Stimulated activated CD4-positive, alpha-beta T cell treated with anti-CD3 and anti-CD28 coated beads, TNF-alpha, amount 100 ng/mL, for 1 hour (primary cell): Measurements from ENCODE around the gene TRAPPC3L.

Experiments used
- DNase-seq, 3 donors: peaks; one replicate each; pipeline ENCODE4 v3.0.0-alpha.2; 2020; ENCODE audit warnings: low read depth in 3 of 3, low spot score in 1 of 3

Gene TRAPPC3L

DNA sequence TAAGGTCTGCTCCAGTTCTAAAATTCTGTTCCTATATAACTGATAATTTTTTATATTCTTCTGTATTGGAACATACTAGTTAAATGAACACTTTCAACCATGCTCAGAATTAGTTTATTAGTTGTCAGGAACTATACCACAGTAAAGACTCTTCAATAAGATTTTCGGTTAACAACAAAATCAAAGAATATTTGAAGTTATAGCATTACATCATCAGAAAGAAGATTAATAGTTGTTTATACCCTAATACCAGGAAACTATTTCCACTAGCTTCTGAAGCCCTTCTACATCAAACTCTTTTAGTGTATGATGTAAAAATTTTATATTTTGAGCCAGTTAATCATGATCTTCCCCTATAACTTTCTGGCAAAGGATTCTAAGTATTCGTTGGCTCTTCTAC lies 14.6 kb upstream of the TRAPPC3L start:
- no peak for DNase-seq

DNA sequence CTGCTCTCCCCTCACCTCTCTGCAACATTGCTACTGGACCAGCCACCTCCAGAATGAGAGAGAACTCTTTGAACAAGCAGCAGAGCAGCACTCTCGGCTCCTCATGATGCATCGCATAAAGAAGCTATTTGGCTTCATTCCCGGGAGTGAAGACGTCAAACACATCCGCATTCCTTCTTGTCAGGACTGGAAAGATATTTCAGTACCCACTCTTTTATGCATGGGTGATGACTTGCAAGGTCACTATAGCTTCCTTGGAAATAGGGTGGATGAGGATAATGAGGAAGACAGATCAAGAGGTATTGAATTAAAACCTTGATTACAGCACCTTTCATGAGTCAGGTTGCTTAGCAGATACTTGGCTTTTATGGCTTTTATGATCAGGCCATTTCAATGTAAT lies 12.4 kb upstream of the TRAPPC3L start:
- DNase-seq, result no peak

DNA sequence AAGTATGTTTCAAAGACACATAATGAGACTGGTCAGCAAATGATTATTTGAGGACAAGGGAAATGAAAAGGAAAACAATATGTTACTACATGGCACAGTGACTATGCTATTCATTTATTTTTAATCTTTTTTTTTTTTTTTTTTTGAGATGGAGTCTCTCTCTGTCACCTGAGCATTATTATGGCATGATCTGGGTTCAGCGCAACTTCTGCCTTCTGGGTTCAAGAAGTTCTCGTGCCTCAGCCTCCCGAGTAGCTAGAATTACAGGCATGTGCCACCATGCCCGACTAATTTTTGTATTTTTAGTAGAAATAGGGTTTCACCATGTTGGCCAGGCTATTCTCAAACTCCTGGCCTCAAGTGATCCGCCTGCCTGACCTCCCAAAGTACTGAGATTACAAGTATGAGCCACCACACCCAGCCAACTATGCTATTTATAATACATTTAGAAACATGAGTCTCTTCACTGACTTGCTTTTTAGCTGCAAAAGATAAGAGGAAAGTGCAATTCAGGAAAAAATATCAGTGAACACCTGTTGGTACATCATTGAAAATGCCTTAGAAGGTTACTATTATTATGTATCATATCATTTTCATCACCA lies 11.4 kb upstream of the TRAPPC3L start:
- no peak for DNase-seq

DNA sequence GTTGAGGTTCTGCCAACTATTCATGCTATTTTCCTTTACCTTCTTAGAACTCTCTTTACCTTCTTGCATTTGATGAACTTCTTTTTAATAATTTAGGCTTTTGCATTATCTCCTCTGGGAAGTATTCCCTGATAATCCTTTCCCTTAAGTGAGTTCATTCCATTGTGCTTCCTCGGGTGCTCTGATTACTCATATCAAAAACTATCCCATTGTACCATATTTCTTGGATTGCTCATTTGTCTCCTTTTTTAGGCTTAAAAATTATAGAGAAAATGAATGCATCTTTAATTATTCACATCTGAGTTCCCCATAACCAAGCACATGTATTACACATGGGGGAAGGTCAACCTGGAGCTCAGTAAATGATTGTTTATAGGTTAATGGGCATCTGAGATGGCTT lies 10.6 kb upstream of the TRAPPC3L start:
- DNase-seq, result no peak

DNA sequence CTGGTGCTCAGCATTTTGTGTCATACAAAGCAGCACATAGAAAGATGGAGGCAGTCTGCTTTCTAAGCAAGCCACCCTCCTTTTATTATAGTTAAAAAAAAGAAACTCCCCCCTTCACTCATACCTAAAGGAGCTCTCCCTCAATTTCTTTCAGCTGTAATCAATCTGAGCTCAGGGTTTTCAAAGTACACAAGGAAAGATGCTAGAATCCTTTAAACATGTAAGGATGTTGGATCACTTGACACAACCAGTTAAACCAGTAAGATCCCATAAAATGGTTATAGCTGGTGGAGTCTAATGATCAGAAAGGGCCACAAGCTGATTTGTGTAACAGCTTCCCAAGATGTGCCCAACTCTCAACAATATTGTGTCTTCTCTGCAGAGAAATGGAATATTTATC lies 8.0 kb upstream of the TRAPPC3L start, which contains the start of gene CALHM4:
CALHM4 (plus strand) TSS at position 301 of the 400 bp plus-strand sequence; CDS start at position 344, 43 bp downstream.
- DNase-seq, result no peak

DNA sequence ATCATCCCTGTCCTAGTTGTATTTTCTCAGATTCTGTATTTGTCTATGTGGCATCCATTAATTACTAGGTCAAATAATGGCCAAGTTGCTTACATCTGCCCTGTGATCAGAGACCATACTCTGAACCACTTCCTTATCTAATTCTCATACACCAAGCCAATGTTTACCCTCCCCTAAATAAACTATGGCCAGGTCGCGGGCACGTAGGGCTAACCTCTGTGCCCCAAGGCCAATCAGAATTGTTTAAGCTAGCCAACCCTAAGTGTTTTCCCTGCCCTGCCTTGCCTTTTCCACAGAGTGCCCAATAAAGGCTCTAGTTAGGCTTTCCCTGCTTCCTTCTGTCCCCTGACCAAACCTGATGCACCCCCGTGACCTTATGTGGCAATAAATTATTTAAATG lies 5.3 kb upstream of the TRAPPC3L start:
- DNase-seq, result no peak

DNA sequence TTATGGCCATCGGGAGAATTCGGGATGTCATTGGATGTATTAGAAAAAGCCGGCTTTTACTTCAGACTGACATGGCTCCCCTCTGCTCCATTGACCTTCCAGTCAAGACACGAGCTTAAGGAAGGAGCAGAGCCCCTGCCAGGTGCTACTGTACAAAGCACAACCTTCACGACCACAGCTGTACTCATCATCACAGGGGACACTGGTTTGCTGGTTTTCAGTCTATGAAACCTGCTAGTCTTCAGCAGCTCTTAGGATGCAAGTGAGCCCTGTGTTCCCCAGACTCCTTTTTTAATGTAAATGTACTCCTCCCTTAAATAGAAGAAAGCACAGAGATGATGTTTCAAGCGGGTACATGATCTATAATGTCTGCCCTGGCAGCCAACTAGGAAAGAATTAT lies 1.9 kb upstream of the TRAPPC3L start:
- no peak for DNase-seq

DNA sequence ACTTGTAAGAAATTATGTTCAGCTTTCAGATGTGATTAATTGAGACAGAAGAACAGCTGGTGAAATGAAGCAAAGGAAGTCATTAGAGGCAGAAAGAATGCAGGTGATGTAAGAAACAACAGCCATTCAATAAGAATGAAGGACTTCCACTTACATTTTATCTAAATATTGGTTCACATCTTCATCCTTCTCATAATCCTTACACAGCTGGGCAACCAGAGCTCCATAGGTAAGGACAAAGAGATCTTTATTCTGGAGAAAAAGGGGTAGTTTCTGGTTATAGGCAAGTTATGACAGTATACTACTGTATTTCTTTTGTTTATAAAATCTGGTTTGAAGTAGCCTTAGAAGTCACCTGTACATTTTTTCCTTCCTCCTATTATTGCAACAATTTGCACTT lies 2.3 kb downstream of the TRAPPC3L start:
- no peak for DNase-seq

DNA sequence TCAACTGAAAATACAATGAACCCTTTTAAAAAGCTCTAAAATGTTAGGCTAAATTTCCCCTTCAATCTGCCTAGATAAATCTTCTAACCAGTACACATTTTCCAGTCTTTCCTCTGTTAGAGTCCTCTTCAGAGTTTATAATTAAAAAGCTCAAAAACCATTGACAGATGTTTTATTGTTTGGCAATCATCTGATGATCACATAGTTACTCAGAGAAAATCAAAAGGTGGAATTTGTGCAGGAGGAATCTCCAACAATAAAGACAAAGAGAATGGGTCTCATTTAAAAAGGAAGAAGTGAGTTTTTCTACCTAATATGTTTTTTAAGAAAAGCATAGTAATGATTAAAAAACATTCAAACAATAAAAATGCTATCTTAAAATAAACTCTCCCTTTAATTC lies 3.1 kb downstream of the TRAPPC3L start:
- no peak for DNase-seq

DNA sequence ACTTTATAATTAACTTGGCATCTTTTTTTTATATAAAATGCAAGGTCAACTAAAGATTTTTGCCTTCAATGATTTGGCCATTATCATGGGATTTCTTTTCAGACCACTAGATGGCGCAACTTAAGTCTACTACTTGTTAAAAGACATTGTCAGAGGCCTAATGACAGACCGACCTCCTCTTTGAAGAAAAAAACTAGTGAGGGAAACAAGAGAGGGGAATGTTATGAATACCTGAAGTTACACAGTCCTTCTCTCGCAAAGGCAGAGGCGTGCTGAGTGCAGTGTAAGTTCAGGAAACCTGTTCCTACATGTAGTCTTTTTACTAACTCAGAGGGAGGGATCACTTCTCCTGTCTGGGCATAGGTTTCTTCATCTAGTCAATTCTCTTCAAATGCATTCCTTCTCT lies 9.3 kb downstream of the TRAPPC3L start:
- DNase-seq, result no peak

DNA sequence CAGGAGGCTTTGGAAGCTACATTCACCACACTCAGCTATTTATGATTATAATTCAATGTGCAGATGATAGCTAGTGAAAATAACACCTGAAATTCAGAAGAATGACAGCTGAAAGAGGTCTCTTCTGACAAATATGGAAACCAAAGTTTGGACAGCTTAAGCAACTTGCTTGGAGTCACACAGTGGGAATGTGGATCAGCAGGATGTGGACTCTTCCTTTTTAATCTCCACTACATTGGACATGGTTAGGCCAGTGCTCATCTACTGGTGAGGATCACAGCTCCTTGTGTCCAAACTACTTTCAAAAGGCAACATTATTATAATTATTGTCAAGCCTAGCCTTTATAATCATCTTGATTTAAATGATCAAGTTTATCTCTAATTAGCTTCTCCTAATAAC lies 10.4 kb downstream of the TRAPPC3L start:
- no peak for DNase-seq

DNA sequence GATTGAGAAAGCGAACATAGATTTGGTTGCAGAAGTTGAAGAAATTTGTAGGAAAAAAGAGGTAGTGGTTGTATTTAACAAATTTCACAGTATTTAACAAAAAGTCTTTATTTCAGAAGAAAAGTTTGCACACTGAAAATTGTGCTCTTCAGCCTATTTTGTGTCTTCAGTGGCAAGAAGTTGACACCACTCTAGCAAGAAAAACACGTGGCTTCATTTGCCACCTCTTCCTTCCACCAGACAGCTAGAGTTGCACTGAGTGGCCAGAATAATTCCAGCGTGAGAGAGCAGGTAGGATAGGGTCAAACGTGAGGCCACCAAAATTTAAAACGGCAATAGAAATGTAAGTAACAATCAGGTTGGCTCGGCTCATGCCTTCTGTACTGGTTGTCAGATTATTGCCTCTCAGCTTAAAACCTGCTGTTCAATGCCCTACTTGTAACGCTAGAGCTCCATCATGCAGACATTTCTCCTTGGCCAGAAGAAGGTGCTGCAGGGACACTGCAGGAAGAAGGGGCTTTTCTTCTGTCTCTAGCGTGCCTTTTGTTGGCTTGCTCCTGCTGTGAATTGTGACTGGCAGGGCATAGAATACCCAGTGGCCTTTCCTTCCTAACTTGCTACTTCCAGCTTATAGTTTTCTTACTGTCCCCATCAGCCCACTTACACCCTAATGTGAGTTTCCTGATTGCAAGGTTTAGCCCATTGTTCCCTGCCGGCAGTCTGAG lies 12.1 kb downstream of the TRAPPC3L start:
- DNase-seq, result no peak

DNA sequence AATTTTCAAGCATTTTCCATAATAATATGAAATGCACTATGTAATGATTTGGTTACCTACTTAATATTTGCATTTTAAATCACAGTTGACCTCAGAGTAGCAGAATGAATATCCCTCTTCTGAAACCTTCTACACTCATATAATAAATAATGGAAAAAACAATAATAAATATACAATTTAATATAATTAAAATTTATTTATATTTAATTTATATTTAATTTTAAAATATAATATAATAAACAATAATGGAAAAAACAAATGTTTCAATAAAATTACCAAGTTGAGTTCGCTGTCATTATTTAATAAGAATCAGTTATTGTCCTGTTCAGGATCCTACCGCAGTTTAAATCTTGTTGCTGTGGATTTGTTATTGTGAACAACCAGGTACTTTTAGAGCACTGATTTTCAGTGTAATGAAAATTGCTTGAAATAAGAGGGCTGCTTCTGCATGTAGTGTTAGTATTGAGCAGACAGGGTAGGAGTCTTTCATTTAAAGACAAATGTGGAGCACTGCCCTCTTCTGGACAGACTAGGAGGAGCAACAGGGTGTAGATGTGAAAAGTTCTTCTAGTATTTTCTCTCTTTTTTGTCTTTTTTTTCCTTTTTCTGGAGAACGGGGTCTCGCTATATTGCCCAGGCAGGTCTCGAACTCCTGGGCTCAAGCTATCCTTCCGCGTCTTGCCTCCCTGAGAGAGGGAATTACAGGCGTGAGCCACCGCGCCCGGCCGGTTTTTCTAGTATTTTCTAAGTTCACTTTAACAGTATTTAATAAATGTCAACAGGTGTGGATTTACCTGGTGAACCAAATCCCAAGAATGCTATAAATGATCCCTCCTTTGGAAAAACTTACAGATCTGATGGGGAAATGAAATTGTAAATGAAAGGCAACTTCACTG lies 13.6 kb downstream of the TRAPPC3L start:
- DNase-seq, result peak in 2 of 3 donors; percentile 13 to 18

DNA sequence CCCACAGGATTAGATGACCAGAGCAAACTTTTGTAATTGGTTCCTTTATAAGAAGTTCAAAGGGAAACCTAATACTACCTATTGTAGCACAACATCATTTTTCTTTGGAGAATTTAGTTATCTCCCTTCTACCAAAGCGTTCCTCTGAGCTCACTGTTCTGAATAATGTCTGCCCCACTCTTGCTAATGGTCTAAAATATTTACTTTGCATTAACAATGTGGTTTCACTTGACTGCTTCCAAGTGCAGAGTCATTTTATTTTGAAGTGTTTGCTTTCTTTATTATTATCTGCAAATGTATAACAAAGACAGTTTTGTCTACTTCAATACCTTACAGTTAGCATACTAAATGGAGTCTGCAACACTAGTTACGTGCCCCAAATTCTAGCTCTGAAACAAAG lies 15.0 kb downstream of the TRAPPC3L start:
- no peak for DNase-seq

DNA sequence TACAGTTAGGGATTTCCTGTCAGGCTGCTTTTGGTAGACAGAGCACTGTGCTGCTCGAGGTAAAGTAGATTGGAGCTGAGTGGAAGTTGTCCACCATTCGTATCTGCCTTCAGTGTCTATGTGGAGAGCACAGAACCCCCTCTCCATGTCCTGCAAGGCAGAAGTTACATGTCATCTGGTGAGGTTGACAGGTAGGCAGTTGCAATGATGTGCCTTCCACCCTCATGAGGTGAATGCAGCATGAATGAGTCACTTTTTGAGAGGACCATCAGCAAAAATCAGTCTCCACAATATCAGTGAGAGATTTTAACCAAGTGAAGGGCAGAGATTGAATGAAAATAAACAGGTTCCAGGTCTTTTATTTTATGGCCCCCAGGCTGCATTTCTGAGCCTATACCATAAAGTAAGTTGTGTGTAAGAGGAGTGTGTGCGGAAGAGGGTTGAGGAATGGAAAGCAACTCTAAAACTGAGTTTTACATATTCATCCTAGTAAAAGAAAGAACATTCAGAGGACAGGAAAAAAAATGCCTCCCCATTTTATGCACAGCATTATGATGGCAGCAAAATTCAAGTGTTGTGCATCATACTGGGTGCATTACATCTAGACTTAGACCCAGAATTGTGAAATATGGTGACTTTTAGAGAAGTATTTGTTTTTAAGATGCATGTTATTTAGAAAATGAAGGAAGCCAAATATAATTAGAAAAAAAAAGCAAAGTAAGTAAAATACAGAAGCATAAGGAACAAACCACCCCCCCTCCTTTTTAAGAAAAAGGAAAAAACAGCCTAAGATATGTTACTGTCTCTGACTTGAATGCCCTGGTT lies 15.8 kb downstream of the TRAPPC3L start:
- no peak for DNase-seq

DNA sequence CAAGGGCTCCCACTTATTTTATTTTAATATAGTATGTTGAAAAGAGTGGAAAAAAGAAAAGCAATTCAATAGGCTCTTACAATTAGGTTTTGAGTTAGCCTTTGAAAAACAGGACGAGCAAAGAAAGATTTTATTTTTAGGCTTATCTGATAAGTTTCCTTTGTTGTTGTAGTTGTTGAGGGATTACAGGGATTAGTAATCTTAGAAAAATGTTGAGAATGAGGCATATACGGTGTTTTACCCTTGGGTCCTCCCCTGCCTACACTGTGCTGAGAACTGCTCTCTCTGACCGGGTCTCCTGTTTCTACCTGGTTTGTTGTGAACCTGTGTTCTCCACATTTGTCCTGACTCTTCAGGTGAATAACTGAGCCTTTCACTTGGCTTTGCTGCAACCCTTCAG lies 16.7 kb downstream of the TRAPPC3L start:
- no peak for DNase-seq

DNA sequence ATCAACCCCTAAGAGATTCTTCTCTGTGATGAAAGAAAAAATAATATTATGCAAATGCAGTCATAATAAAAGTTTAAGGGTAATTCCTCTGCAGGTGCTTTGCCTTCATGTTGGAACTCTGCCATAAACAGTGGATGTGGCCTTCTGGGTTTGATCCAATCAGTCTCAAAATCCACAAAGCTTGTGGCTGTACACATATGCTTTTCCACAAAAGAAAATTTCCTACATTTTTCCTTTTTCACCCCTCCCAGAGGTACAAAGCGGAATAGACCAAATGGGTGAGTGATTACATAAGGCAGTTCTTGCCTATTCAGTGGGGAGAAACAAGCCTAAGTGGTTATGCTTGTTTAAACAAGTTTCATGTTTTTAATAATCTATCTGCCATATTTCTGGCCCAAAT lies 17.4 kb downstream of the TRAPPC3L start:
- DNase-seq, result no peak

DNA sequence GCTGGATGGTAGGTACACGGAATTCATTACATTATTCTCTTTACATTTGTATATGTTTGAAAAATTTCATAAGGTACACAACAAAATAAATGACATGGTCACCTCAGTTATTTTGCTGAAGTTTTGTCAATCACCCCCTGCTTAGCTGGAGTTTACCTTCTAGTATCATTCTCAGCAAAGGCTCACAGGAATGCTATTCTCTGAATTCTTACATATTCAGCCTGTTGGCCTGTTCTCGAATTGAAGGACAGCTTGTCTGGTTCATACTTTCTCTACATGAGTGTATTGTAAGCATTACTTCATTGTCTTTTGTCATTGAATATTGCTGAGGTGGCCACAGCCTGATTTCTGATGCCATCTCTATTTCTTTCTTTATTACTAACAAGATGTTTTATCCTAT lies 21.2 kb downstream of the TRAPPC3L start:
- no peak for DNase-seq

DNA sequence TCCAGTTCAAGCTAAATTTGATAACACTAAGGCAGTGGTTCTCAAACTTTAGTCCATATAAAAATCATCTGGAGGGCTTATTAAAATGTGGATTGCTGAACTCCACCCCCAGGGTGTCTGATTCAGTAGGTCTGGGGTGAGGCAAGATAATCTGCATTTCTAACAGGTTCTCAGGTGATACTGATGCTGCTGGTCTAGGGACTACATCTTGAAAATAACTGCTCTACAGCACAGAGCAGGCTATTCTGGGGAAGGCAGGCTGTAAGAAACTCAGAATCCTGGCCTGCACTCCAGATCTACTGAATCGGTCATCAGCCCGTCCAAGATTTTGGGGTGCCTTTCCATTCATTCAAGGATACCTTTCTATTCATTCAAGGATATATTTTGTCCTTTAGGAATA lies 22.6 kb downstream of the TRAPPC3L start:
- DNase-seq, result no peak

DNA sequence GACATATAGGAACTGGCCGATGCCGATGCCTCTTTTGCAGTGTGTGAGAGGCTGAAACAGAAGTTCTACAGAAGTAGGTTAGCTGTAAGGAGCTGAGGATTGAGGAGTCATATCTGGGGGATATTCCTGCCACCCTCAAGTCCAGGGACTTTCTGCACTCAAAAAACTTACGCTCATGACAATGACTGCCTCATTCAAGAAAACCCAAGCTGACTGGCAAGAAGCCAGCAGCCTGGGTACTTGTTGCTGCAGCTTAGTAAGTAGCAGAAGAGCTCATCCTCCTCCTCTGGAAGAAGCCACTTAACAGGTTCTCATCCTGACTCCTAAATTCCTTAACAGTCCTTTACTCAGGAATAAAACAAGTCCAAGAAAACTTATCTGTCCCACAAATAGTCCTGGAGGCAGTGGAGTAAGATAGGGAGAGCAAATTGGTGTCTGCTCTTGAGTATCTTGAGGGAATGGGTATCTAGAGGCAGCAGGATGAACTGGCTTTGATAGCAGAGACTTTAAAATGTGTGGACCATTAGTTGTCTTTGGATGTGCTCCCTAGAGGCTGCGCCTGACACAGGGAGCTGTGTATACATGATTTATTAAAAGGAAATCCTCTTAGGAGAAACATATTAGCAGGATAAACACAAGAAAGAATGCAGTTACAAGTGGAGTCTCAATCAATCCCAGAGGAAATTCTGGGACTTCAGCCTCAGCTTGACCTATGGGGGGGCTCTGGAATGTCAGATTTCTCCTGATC lies 26.7 kb downstream of the TRAPPC3L start:
- no peak for DNase-seq
